ENCODE data around the gene FLNA. TPM values are rescaled to one million over a fixed set of nuclear protein-coding genes. Genes with fewer than 3 reads are reported as not detected.

The FLNA gene
- total RNA-seq, 1 experiment from 2014 or later = 920 TPM

- intact Hi-C loops (cut with micrococcal nuclease; ENCODE audit: unreplicated experiment) = no loop called here
- no peak for ATAC-seq
- no TSS peak for BruUV-seq (replicated peaks)
- ChIA-PET CTCF (no interaction called here), POLR2A (no interaction called here)
- Histone ChIP-seq H3K27me3 (ENCODE audit: control insufficient read depth, insufficient read depth, low read length) (no peaks in the 10 kb centered on the region), H3K27ac (ENCODE audit: low read length) (no peak overlapping the region), H3K4me1 (ENCODE audit: control insufficient read depth, insufficient read depth, low read length) (no peaks in the 10 kb centered on the region; the same call in 1 of the 2 replicates), H3K36me3 (ENCODE audit: control insufficient read depth, insufficient read depth, low read length) (peaks cover 3% of the 10 kb centered on the region; the same call in 1 of the 2 replicates), H3K4me3 (ENCODE audit: low read depth in 2 of 2, low read length in 2 of 2) (no peak overlapping the region), H3K9me3 (ENCODE audit: control insufficient read depth, insufficient read depth, low read depth, low read length) (no peaks in the 10 kb centered on the region)
- in situ Hi-C loops (cut with HindIII; ENCODE audit: low pct_unique_long_range_greater_than_20kb, low sequenced_read_pairs) = no loop called here
- no peak for DNase-seq (ENCODE audit: low read depth, low spot score)
- TF ChIP-seq, protein P1, sequence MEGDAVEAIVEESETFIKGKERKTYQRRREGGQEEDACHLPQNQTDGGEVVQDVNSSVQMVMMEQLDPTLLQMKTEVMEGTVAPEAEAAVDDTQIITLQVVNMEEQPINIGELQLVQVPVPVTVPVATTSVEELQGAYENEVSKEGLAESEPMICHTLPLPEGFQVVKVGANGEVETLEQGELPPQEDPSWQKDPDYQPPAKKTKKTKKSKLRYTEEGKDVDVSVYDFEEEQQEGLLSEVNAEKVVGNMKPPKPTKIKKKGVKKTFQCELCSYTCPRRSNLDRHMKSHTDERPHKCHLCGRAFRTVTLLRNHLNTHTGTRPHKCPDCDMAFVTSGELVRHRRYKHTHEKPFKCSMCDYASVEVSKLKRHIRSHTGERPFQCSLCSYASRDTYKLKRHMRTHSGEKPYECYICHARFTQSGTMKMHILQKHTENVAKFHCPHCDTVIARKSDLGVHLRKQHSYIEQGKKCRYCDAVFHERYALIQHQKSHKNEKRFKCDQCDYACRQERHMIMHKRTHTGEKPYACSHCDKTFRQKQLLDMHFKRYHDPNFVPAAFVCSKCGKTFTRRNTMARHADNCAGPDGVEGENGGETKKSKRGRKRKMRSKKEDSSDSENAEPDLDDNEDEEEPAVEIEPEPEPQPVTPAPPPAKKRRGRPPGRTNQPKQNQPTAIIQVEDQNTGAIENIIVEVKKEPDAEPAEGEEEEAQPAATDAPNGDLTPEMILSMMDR (IDR thresholded peaks at IDR 0.05) = no peak
- TF ChIP-seq POLR2AphosphoS5 (IDR thresholded peaks at IDR 0.05; ENCODE audit: low read depth, low read length) (no peak), SIN3A (IDR thresholded peaks at IDR 0.05; ENCODE audit: borderline replicate concordance, insufficient read depth, low read depth, low read length) (no peak), REST (IDR thresholded peaks at IDR 0.05; ENCODE audit: insufficient read depth in 1 of 2, low read depth in 2 of 2, low read length in 1 of 2) (no peak), TCF7L2 (IDR thresholded peaks at IDR 0.05; ENCODE audit: low read depth, low read length) (no peak)
These were observed 19.9 kb downstream of the FLNA start for GRCh38 chrX:154354516-154354915.

- no peak overlapping the region for H3K27ac ChIP-seq (ENCODE audit: low read length)
- in situ Hi-C loops (cut with HindIII; ENCODE audit: low pct_unique_long_range_greater_than_20kb, low sequenced_read_pairs) = no loop called here
- CTCF ChIA-PET = no interaction called here
- intact Hi-C loops (cut with micrococcal nuclease; ENCODE audit: unreplicated experiment) = no loop called here
- DNase-seq (ENCODE audit: low read depth, low spot score) (no peak), ATAC-seq (no peak)
- no peaks in the 10 kb centered on the region for H3K9me3 ChIP-seq (ENCODE audit: control insufficient read depth, insufficient read depth, low read depth, low read length)
- POLR2A ChIA-PET = no interaction called here
- H3K4me1 ChIP-seq (ENCODE audit: control insufficient read depth, insufficient read depth, low read length) = peaks cover 4% of the 10 kb centered on the region; the same call in 1 of the 2 replicates
- BruUV-seq (replicated peaks) = no TSS peak
- TF ChIP-seq SIN3A (IDR thresholded peaks at IDR 0.05; ENCODE audit: borderline replicate concordance, insufficient read depth, low read depth, low read length) (no peak), TCF7L2 (IDR thresholded peaks at IDR 0.05; ENCODE audit: low read depth, low read length) (no peak), REST (IDR thresholded peaks at IDR 0.05; ENCODE audit: insufficient read depth in 1 of 2, low read depth in 2 of 2, low read length in 1 of 2) (no peak), POLR2AphosphoS5 (IDR thresholded peaks at IDR 0.05; ENCODE audit: low read depth, low read length) (no peak)
- TF ChIP-seq, protein P1 (IDR thresholded peaks at IDR 0.05) = no peak
- H3K4me3 ChIP-seq (ENCODE audit: low read depth in 2 of 2, low read length in 2 of 2) = no peak overlapping the region
- H3K27me3 ChIP-seq (ENCODE audit: control insufficient read depth, insufficient read depth, low read length) = no peaks in the 10 kb centered on the region
- H3K36me3 ChIP-seq (ENCODE audit: control insufficient read depth, insufficient read depth, low read length) = peaks cover 3% of the 10 kb centered on the region; the same call in 1 of the 2 replicates
These were observed 20.4 kb downstream of the FLNA start for GRCh38 chrX:154354013-154354412.
